ENCODE data around the gene DDX41. TPM values are rescaled to one million over a fixed set of nuclear protein-coding genes. Genes with fewer than 3 reads are reported as not detected.
"Not testable (repeated sequence)": the region's sequence is repeated elsewhere in the genome, so short reads cannot be mapped to it uniquely, and the experiment has no call there.

Gene DDX41
- total RNA-seq, 1 experiment from 2014 or later = 135 TPM

DNA sequence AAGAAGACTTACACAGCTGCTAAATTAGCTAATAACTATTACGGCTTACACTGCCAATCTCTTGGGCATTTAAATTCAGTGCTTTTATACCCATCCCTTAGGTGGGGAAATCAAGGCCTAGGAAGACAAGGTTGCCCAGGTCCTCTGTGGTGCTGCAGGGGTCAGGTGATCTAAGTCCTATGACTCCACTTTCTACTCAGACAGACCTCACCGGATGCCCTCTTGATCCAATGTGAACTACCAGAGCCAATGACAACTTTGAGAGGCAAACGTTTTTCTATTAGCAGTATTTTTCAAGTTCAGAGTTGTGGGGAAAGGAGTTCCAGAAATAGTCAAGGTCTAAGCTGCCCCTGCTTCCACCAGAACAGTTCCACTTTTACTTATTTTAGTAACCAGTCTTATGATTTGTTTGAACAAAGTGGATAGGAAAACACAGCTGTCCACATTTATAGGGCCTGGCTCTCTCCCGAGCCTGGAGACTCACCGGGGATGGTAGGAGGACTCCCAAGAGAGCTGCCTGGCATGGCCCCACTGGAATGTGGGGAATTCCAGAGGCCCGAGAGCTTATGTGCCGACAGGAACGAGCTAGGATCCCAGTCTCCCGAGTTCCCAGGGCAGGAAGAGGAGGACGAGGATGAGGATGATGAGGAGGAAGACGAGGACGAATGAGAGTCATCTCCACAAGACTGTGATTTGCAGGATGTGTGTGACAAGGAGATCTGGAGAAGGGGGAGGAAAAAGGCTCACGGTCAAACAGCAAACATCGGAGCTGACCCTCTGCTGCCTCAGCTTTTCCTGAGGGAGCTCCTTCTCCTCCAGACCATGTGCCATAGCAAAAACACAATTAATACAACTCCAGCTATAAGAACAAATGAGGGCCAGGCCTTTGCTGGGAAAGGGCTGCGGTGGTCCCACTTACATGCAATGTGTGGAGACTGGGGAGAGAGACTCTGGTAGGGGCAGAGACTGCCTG lies 20.9 kb upstream of the DDX41 start:
- H3K4me3 Mint-ChIP-seq (ENCODE audit: unreplicated experiment) = no peak overlapping the region
- peak; percentile 45 for DNase-seq (ENCODE audit: unreplicated experiment)
- ChIA-PET CTCF (interaction anchor here (1.0 kb wide), 2 partner anchors 16 to 37 kb away, joined by 3 to 7 read pairs; no protein-coding TSS in a partner anchor), POLR2A (interaction anchor here (0.6 to 1.9 kb wide), 3 partner anchors 8 to 133 kb away, joined by 3 to 8 read pairs (median 3); no protein-coding TSS in a partner anchor)
- H3K9me3 Mint-ChIP-seq (ENCODE audit: unreplicated experiment) = no peaks in the 10 kb centered on the region
- BruUV-seq (replicated peaks) = no TSS peak
- H3K27ac Mint-ChIP-seq (ENCODE audit: low read depth, unreplicated experiment) = peak overlapping the region; percentile 2
- peaks cover 30% of the 10 kb centered on the region for H3K4me1 Mint-ChIP-seq (ENCODE audit: insufficient read depth, unreplicated experiment)
- TF ChIP-seq, protein P1, sequence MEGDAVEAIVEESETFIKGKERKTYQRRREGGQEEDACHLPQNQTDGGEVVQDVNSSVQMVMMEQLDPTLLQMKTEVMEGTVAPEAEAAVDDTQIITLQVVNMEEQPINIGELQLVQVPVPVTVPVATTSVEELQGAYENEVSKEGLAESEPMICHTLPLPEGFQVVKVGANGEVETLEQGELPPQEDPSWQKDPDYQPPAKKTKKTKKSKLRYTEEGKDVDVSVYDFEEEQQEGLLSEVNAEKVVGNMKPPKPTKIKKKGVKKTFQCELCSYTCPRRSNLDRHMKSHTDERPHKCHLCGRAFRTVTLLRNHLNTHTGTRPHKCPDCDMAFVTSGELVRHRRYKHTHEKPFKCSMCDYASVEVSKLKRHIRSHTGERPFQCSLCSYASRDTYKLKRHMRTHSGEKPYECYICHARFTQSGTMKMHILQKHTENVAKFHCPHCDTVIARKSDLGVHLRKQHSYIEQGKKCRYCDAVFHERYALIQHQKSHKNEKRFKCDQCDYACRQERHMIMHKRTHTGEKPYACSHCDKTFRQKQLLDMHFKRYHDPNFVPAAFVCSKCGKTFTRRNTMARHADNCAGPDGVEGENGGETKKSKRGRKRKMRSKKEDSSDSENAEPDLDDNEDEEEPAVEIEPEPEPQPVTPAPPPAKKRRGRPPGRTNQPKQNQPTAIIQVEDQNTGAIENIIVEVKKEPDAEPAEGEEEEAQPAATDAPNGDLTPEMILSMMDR (IDR thresholded peaks at IDR 0.05; ENCODE audit: unreplicated experiment) = no peak
- H3K27me3 Mint-ChIP-seq (ENCODE audit: insufficient read depth, unreplicated experiment) = no peaks in the 10 kb centered on the region
- intact Hi-C loops (cut with micrococcal nuclease) = no loop called here
- H3K36me3 Mint-ChIP-seq (ENCODE audit: insufficient read depth, unreplicated experiment) = peaks cover 44% of the 10 kb centered on the region

DNA sequence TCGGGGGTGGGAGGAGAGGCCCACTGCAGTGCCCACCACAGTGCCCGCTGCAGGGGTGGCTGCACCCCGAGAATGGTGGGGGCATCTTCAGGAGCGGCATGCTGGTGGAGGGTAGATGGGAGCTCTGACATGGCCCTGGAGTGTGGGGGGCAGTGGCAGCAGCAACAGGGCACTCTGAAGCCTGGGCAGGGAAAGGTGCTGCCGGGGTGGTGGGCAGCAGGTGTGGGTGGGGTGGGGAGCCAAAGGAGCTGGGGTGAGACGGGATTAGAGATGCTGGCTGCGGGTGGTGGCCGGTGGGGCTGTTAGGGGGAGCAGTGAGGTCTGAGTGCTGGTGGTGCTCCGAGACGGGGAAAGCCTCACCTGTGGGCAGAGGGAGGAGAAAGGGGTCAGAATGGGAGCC lies 19.6 kb upstream of the DDX41 start:
- TF ChIP-seq, protein P1 (IDR thresholded peaks at IDR 0.05; ENCODE audit: unreplicated experiment) = no peak
- peaks cover 25% of the 10 kb centered on the region for H3K4me1 Mint-ChIP-seq (ENCODE audit: insufficient read depth, unreplicated experiment)
- POLR2A ChIA-PET = interaction anchor here (0.8 to 2.1 kb wide), 3 partner anchors 9 to 17 kb away, joined by 3 to 8 read pairs (median 6); no protein-coding TSS in a partner anchor
- no peak for DNase-seq (ENCODE audit: unreplicated experiment)
- H3K4me3 Mint-ChIP-seq (ENCODE audit: unreplicated experiment) = no peak overlapping the region
- BruUV-seq (replicated peaks) = no TSS peak
- H3K9me3 Mint-ChIP-seq (ENCODE audit: unreplicated experiment) = no peaks in the 10 kb centered on the region
- H3K27ac Mint-ChIP-seq (ENCODE audit: low read depth, unreplicated experiment) = no peak overlapping the region
- CTCF ChIA-PET = no interaction called here
- no peaks in the 10 kb centered on the region for H3K27me3 Mint-ChIP-seq (ENCODE audit: insufficient read depth, unreplicated experiment)
- intact Hi-C loops (cut with micrococcal nuclease) = no loop called here
- peaks cover 56% of the 10 kb centered on the region for H3K36me3 Mint-ChIP-seq (ENCODE audit: insufficient read depth, unreplicated experiment)

DNA sequence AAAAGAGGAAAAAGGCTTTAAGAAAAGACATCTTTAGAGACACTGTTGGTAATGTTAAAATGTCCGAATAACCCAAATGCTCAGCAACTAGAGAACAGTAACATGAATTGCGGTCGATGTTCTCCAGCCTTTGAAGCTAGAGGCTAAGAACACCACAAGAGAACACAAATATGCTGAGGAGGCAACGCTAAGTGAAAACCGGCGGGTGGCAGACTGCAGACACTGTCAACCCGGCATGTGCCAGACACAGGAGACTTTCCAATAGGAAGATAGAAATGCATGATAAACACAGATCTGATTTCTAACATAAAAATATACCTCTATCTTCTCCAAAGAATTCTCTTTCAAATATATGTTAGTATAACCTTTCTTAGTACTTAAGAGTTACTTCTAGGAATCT lies 18.4 kb upstream of the DDX41 start:
- Mint-ChIP-seq H3K27ac (ENCODE audit: low read depth, unreplicated experiment) (no peak overlapping the region), H3K36me3 (ENCODE audit: insufficient read depth, unreplicated experiment) (peaks cover 64% of the 10 kb centered on the region), H3K9me3 (ENCODE audit: unreplicated experiment) (no peaks in the 10 kb centered on the region), H3K27me3 (ENCODE audit: insufficient read depth, unreplicated experiment) (no peaks in the 10 kb centered on the region), H3K4me3 (ENCODE audit: unreplicated experiment) (no peak overlapping the region), H3K4me1 (ENCODE audit: insufficient read depth, unreplicated experiment) (peaks cover 15% of the 10 kb centered on the region)
- no peak for DNase-seq (ENCODE audit: unreplicated experiment)
- BruUV-seq (replicated peaks) = no TSS peak
- ChIA-PET POLR2A (interaction anchor here (1.4 to 2.1 kb wide), 2 partner anchors 10 to 13 kb away, joined by 3 to 6 read pairs; no protein-coding TSS in a partner anchor), CTCF (interaction anchor here (0.7 to 1.9 kb wide), 3 partner anchors 8 to 80 kb away, joined by 3 to 5 read pairs (median 4); no protein-coding TSS in a partner anchor)
- intact Hi-C loops (cut with micrococcal nuclease) = no loop called here
- TF ChIP-seq, protein P1 (IDR thresholded peaks at IDR 0.05; ENCODE audit: unreplicated experiment) = no peak

DNA sequence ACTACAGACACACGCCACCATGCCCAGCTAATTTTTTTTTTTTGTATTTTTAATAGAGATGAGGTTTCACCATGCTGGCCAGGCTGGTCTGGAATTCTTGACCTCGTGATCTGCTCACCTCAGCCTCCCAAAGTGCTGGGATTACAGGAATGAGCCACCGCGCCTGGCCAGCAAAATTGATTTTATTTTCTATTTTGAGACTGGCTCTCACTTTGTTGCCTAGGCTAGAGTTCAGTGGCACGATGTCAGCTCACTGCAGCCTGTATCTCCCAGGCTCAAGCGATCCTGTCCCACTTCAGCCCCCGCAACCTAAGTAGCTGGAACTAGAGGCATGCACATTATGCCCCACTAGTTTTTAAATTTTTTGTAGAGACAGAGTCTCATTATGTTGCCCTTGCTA lies 17.7 kb upstream of the DDX41 start:
- Mint-ChIP-seq H3K4me1 (ENCODE audit: insufficient read depth, unreplicated experiment) (peaks cover 12% of the 10 kb centered on the region), H3K36me3 (ENCODE audit: insufficient read depth, unreplicated experiment) (peaks cover 71% of the 10 kb centered on the region)
- H3K27ac Mint-ChIP-seq (ENCODE audit: low read depth, unreplicated experiment); BruUV-seq (replicated peaks); intact Hi-C loops (cut with micrococcal nuclease); H3K27me3 Mint-ChIP-seq (ENCODE audit: insufficient read depth, unreplicated experiment); DNase-seq (ENCODE audit: unreplicated experiment); H3K4me3 Mint-ChIP-seq (ENCODE audit: unreplicated experiment); H3K9me3 Mint-ChIP-seq (ENCODE audit: unreplicated experiment): not testable (repeated sequence)
- ChIA-PET POLR2A (interaction anchor here (1.4 to 2.1 kb wide), 2 partner anchors 11 to 12 kb away, joined by 3 to 6 read pairs; no protein-coding TSS in a partner anchor), CTCF (interaction anchor here (0.9 to 1.9 kb wide), 4 partner anchors 9 to 33 kb away, joined by 3 to 6 read pairs (median 4); no protein-coding TSS in a partner anchor)
